HG03469 (cell line): Measurements from ENCODE around the gene PPT2.
"Not testable (repeated sequence)": the region's sequence is repeated elsewhere in the genome, so short reads cannot be mapped to it uniquely, and the experiment has no call there.

ENCODE experiments used
- ATAC-seq: cut with Tn5 transposase; IDR thresholded peaks from one replicate; pipeline ENCODE4 v1.9.1; 2021; ENCODE audit warnings: mild to moderate bottlenecking, moderate library complexity, moderate number of reproducible peaks; ENCODE audit not compliant: unreplicated experiment

Gene PPT2

GRCh38 chr6:32175711-32176475 lies 22.0 kb downstream of the PPT2 start, which contains the start of gene AGPAT1:
TSS of gene AGPAT1 (minus strand) at chr6:32176084. CDS start at chr6:32171496, 4,588 bp downstream.
- ATAC-seq: peak; percentile 29

DNA sequence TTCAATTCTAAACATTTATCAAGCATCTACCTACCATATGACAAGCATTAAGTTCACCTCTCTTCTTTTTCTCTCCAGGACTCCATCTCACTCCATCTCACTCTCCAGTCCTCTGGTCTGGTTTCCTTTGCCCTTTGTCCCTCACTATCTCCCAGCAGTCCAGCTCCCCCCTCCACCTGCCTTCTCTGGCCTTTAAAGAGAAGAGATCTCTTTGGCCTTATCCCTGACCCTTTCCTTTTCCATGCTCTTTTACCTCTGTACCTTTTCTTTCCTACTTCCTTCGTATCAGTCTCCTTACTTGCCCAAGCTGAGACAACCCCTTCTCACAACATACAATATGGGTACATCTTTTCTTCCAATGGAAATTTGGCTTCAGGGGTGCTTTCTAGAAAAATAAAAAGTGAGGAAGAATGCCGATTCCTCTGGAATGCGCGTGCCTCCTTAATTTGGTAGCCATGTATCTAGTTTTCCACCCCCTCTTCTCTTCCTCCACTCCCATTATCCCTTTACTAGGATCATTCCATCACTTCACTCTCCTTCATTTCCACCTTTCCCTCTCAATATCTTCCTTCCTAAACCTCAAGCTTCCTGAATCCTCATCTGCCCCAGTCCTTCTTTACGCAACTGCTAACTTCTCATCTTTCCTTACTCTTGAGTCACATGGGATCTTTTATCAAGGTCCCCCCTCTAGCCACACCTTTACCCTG lies 22.7 kb downstream of the PPT2 start:
- ATAC-seq: no peak

- no peak for ATAC-seq
These were observed 23.3 kb downstream of the PPT2 start for GRCh38 chr6:32177183-32177787.

- peak; percentile 71 for ATAC-seq
These were observed 24.0 kb downstream of the PPT2 start, which contains the start of gene RNF5 for GRCh38 chr6:32177788-32178546. TSS of gene RNF5 (plus strand) at chr6:32178405. CDS start at chr6:32178512, 107 bp downstream.

DNA sequence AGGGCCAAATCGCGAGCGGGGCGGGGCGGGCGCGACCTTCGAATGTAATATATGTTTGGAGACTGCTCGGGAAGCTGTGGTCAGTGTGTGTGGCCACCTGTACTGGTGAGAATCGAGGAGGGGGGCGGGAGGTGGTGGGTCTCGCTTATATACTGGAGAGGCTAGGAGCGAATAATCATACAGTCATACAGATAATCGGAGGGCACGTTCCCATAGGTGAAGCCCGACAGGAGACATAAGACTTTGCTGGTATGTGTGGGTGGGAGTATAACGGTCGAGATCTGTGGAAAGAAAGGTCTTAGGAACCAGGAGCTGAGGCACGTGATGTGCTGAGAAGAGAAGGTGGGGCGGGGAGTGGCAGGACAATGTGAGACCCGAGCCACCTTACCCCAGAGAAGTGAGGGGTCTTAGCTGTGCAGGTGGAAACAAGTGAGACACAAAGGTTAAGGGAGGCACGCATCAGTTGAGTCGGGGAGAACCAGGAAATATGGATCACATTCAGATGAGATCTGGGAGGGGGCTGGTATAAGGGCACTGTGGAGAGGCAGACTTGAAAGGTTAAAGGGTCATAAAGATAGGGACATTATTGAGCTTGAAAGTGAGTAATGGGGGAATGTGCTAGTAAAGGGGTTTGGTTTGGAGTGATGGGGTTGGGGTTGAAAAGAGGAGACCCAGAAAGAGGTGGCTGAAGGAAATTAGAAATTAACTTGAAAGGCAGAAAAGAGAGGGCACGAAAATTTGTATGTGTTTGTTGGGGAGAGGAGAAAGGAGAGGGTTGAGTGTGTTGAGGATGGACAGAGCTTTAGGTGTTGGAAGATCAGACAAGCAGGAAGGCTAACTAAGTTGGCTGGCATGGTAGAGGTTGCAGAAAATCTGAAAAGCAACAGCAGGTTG lies 24.9 kb downstream of the PPT2 start:
- no peak for ATAC-seq

DNA sequence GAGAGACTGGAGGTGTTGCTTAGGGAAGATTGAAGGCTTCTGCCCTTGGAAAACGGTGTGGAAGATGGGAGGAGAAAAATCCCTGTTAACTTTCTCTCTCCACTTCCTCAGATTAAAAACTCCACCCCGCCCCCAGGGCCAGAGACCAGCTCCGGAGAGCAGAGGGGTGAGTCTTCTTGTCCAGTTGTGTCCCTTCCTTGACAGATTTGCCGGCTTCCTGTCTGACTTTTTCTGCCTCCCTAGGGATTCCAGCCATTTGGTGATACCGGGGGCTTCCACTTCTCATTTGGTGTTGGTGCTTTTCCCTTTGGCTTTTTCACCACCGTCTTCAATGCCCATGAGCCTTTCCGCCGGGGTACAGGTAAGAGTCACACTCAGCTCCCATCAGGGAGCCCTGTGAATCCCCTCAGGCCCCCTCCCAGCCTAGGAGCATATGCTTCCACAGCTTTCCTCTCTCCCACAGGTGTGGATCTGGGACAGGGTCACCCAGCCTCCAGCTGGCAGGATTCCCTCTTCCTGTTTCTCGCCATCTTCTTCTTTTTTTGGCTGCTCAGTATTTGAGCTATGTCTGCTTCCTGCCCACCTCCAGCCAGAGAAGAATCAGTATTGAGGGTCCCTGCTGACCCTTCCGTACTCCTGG lies 25.9 kb downstream of the PPT2 start:
- no peak for ATAC-seq

DNA sequence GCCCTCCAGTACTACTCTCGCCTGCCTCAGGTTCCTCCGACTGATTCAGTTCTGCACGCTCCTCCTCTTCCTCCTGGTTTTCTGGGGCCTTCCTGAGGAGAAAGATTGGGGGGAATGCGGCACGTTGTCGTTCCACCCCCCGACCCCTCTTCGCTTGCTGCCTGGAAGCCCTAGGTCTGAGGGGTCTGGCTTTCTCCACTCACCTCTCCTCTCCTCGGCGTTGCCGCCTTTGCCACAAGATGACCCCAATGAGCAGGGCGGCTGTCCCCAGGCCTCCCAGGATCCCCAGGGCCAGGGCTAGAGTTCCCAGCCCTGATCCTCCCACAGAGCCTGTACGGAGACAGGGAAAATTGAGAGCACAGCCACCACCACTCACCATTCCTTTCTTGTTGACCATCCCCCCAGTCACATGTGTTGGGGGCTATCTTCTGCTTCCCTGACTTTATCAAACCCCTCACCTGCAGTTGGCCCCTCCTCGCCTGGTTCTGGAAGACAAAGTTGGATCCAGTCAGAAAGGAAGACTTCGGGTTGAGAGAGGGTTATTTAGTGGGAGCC lies 27.3 kb downstream of the PPT2 start:
- no peak for ATAC-seq

DNA sequence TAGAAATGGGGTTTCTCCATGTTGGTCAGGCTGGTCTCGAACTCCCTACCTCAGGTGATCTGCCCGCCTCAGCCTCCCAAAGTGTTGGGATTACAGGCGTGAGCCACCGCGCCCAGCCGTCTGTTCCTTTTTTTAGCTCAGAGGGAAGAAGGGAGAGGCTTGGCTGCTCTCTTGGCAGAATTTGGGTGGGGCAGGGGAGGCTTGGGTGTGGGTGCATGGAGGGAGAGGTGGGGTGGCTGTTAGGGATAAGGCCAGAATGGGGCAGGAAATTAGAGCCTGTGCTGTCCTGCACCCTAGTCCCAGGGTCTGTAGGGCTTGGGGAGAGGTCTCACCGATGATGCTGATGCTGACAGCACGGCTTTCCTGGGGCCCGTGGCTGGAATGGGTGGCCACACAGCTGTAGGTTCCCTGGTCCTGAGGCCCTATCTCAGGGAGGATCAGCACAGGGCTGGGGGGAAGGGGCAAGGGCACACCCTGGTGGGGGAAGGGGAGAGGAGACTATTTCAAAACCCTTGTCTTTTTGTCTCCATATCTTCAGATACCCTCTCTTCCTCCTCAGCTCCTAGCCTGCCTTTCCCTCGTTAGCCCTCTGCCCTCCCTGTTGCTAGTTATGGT lies 28.1 kb downstream of the PPT2 start:
- no peak for ATAC-seq

DNA sequence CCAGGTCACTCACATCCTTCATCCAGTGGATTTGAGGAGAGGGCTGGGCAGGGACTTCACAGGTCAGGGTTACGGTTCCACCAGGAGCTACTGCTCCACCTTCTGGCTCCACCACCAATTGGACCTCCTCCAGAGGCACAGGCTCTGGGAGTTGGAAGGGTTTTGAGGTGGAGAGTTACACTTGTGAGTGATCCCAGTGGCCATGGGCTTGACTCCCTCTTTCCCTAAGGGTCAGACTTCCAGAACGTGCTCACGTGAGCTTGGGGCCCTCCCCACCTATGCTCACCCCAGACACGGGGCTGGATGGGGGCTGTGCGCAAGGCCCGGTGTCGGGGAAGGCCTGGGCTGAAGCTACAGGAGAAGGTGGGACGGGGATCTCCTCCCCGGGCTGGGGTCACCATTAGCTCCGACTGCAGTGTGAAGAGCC lies 28.6 kb downstream of the PPT2 start:
- ATAC-seq: no peak

DNA sequence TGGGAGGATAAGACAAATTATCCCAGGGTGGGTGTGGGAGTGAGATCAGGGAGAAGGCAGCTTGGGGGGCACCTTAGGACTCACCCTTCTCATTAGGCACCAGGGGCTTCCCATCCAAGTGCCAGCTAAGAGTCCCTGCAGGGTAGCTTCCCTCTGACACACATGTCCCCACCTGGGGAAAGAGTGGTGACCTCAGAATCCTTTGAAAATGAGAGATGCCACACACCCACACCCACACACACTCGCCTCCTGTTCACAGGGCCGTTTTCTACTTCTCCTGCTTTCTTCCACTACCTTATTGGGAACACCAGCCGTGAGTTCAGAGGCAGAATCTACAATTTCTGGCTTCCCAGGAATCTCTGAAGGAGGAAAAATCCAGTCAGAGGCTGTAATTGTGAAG lies 29.1 kb downstream of the PPT2 start:
- no peak for ATAC-seq

- ATAC-seq: no peak
These were observed 29.6 kb downstream of the PPT2 start for GRCh38 chr6:32183483-32184083.

DNA sequence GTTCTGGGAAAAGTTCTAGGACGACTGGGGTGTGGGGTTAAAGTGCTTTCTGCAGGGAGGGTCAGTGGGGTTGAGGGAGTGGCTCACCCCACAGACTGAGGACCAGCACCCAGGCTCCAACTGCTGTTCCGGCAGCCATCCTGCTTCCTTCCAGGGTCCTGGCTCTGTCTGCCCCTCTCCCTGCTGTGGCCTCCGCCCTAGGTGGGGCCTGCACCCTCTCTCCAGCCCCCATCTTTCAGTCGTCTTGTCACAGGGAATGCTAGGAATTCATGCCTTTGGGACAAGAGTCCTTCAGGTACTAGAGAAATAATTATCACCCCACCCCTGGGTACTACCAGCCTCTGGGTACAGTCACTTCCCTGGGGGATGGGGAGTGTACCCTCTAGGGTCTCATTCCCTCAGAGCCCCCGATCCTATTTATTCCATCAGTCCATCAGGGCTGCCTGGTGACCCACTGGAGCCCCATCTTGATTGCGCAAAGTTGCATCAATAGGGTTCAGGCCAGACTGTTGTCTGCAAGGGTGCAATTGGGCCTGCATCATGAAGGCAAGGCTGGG lies 30.2 kb downstream of the PPT2 start, which contains the start of gene AGER:
Gene AGER (minus strand): TSS at position 170 of the 557 bp plus-strand sequence. CDS start 31 bp downstream, at position 139.
- ATAC-seq: no peak

- not testable (repeated sequence) for ATAC-seq
These were observed 31.8 kb downstream of the PPT2 start for GRCh38 chr6:32185681-32186131.

DNA sequence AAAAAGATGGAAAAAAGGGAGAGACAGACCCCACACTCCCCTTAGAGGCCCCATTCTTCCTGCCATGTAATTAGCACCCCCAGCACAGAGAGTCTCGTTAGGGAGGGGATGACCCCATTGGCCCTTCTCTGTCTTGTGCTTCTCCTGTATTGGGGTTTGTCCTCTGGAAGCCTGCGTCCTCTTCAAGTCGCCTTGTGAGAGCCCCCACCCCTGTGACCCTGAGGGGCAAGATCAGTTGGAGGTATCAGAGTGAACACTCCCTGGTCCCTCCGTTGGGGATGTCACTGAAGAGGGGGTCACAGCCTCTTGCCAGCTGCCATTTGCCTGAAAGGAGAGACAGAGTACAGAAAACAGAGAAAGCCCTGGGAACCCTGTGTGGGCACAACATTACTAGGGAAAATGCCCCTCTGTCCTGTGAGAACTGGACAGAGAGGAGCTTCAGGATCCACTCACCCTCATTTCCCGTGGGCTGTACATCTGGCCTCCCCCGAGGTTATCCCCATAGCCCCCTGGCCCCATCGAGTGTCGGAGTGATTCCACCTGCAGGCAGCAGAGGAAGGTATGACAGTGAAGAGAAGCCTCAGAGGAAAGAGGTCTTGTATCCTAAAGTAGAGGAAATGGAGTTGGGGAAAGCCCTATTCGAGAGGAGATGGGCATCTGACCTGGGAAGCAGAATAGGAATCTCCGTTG lies 32.4 kb downstream of the PPT2 start:
- not testable (repeated sequence) for ATAC-seq

- no peak for ATAC-seq
These were observed 33.2 kb downstream of the PPT2 start for GRCh38 chr6:32187009-32187709.

GRCh38 chr6:32187725-32188380 lies 33.9 kb downstream of the PPT2 start:
- not testable (repeated sequence) for ATAC-seq
